HuH-7.5 (cell line): ENCODE measurements around the gene CD44.
"Not testable (repeated sequence)": the region's sequence is repeated elsewhere in the genome, so short reads cannot be mapped to it uniquely, and the experiment has no call there.

Experiments used
- DNase-seq: peaks from one replicate; pipeline ENCODE4 v3.0.0; 2011; ENCODE audit warnings: low spot score

Gene CD44

GRCh38 chr11:35214226-35214770 is 75.3 kb downstream of the CD44 start:
- DNase-seq, result no peak

- no peak for DNase-seq
Observed at GRCh38 chr11:35214792-35215193, 75.8 kb downstream of the CD44 start.

GRCh38 chr11:35215945-35216344 is 77.0 kb downstream of the CD44 start:
- DNase-seq, result no peak

- DNase-seq, result no peak
Observed at GRCh38 chr11:35216962-35217678, 78.1 kb downstream of the CD44 start.

GRCh38 chr11:35218956-35219355 is 80.0 kb downstream of the CD44 start:
- DNase-seq, result no peak

- no peak for DNase-seq
Observed at GRCh38 chr11:35223371-35223796, 84.4 kb downstream of the CD44 start.

- DNase-seq, result no peak
Observed at GRCh38 chr11:35223991-35224390, 85.0 kb downstream of the CD44 start.

- DNase-seq, result no peak
Observed at GRCh38 chr11:35225946-35226520, 87.1 kb downstream of the CD44 start.

- not testable (repeated sequence) for DNase-seq
Observed at GRCh38 chr11:35226756-35227155, 87.8 kb downstream of the CD44 start.

GRCh38 chr11:35227576-35228327 is 88.8 kb downstream of the CD44 start:
- no peak for DNase-seq

GRCh38 chr11:35228328-35228725 is 89.4 kb downstream of the CD44 start:
- DNase-seq, result no peak

GRCh38 chr11:35230388-35230787 is 91.4 kb downstream of the CD44 start:
- no peak for DNase-seq

GRCh38 chr11:35231076-35231860 is 92.3 kb downstream of the CD44 start:
- DNase-seq, result no peak

- DNase-seq, result no peak
Observed at GRCh38 chr11:35232891-35233330, 93.9 kb downstream of the CD44 start.

- DNase-seq, result no peak
Observed at GRCh38 chr11:35233518-35233917, 94.5 kb downstream of the CD44 start.

GRCh38 chr11:35234460-35235156 is 95.6 kb downstream of the CD44 start:
- DNase-seq, result no peak

GRCh38 chr11:35235157-35235468 is 96.1 kb downstream of the CD44 start:
- no peak for DNase-seq

GRCh38 chr11:35235498-35235897 is 96.5 kb downstream of the CD44 start:
- DNase-seq, result no peak

GRCh38 chr11:35235936-35236666 is 97.1 kb downstream of the CD44 start:
- no peak for DNase-seq

- no peak for DNase-seq
Observed at GRCh38 chr11:35236667-35237003, 97.7 kb downstream of the CD44 start.

- DNase-seq, result no peak
Observed at GRCh38 chr11:35237351-35237750, 98.4 kb downstream of the CD44 start.
